K562 (cell line): ENCODE measurements around the gene CXorf65. TPM values are rescaled to one million over a fixed set of nuclear protein-coding genes. Genes with fewer than 3 reads are reported as not detected.
A peak's percentile ranks its signal among the peaks of the same experiment; 100 is the strongest.

ENCODE experiments used
- ATAC-seq: fragments of 200-7000 bp; cut with Tn5 transposase; 3 replicates; pipeline ENCODE4 v1.9.1; 2020; ENCODE audit warnings: moderate library complexity
- BruUV-seq: library from RNA; stranded (reverse); fragments of 400-500 nt; replicated peaks from 2 replicates; lab custom pipeline; 2021; lab: Mats Ljungman, UMichigan
- CTCF ChIA-PET: fragments of 300-600 bp; formaldehyde crosslinking; extraction: SDS; loops from one replicate; lab custom pipeline; 2021; ENCODE audit warnings: low intra/inter-chr PET ratio; lab: Yijun Ruan, JAX
- POLR2A ChIA-PET: fragments of 300-600, 350-650 bp; sonication (Branson Sonifier 250); formaldehyde crosslinking; extraction: SDS; loops from one replicate; lab custom pipeline; 2021; ENCODE audit warnings: antibody characterized with exemption, inconsistent platforms; lab: Yijun Ruan, JAX
- DNase-seq, 4 experiments: peaks; one replicate each; pipeline versions ENCODE4 v3.0.0 to v3.0.0-alpha.2; 2011 to 2018; ENCODE audit warnings: low spot score in 3 of 4, mixed read lengths in 3 of 4; ENCODE audit errors: extremely low read depth in 1 of 4
- FAIRE-seq: peaks from 2 replicates; lab custom pipeline; 2011; peaks lifted over from hg19 to GRCh38; lab: Jason Lieb, UNC
- H2AFZ ChIP-seq: 2 replicates; pipeline ENCODE4 v1.6.0; 2011; ENCODE audit warnings: low read depth, low read length, control low read depth, inconsistent platforms
- H3K27ac ChIP-seq: fragments of 200-600 bp; 3 replicates; pipeline ENCODE4 v1.8.0; 2011; ENCODE audit warnings: low read depth, mild to moderate bottlenecking, control low read depth, inconsistent platforms, low read length, moderate library complexity, mixed read lengths; ENCODE audit errors: extremely low read depth
- H3K27me3 ChIP-seq, 2 experiments: fragments of 300-600 bp in 1 of 2; 2 replicates in 1 of 2; 3 replicates in 1 of 2; pipeline versions ENCODE4 v1.6.0 to v1.8.0; 2011; ENCODE audit warnings: inconsistent platforms in 2 of 2, low read length in 2 of 2, mild to moderate bottlenecking in 1 of 2, mixed read lengths in 1 of 2, moderate library complexity in 1 of 2; ENCODE audit not compliant: control insufficient read depth in 2 of 2, insufficient read depth in 2 of 2
- H3K36me3 ChIP-seq: fragments of 300-600 bp; 3 replicates; pipeline ENCODE4 v1.8.0; 2011; ENCODE audit warnings: mild to moderate bottlenecking, low read length, inconsistent platforms; ENCODE audit not compliant: control insufficient read depth, insufficient read depth
- H3K4me1 ChIP-seq, 2 experiments: fragments of 200-600 bp in 1 of 2; replicated peaks in 1 of 2; 2 replicates in 1 of 2; 3 replicates in 1 of 2; pipeline versions ENCODE4 v1.5.1 to v1.8.0; 2011; ENCODE audit warnings: inconsistent platforms in 2 of 2, low read length in 2 of 2, mild to moderate bottlenecking in 1 of 2, mixed read lengths in 1 of 2, moderate library complexity in 1 of 2; ENCODE audit not compliant: control insufficient read depth in 2 of 2, insufficient read depth in 2 of 2
- H3K4me2 ChIP-seq: 2 replicates; pipeline ENCODE4 v1.6.1; 2011; ENCODE audit warnings: low read length, control low read depth, inconsistent platforms, mixed read lengths; ENCODE audit not compliant: insufficient read depth
- H3K4me3 ChIP-seq: fragments of 200-600 bp; sonication (generic), shearing (Covaris generic); 2 replicates; pipeline ENCODE4 v1.5.1; 2016; ENCODE audit warnings: control low read depth, inconsistent platforms
- H3K79me2 ChIP-seq: fragments of 200-600 bp; 3 replicates; pipeline ENCODE4 v1.8.0; 2011; ENCODE audit warnings: low read length, inconsistent platforms; ENCODE audit not compliant: control insufficient read depth, insufficient read depth
- H3K9ac ChIP-seq, 2 experiments: 2 replicates each; pipeline versions ENCODE4 v1.6.0 to v1.6.1; 2011; ENCODE audit warnings: low read depth in 2 of 2, low read length in 2 of 2, control low read depth in 1 of 2, inconsistent platforms in 1 of 2, mild to moderate bottlenecking in 1 of 2, mixed read lengths in 1 of 2; ENCODE audit not compliant: insufficient read depth in 1 of 2
- H3K9me1 ChIP-seq: one replicate; pipeline ENCODE4 v1.6.0; 2011; ENCODE audit warnings: inconsistent platforms, mild to moderate bottlenecking, low read length, moderate library complexity; ENCODE audit not compliant: control insufficient read depth, insufficient read depth
- H3K9me3 ChIP-seq: replicated peaks from 2 replicates; pipeline ENCODE4 v1.5.1; 2011; ENCODE audit warnings: low read depth, low read length, inconsistent platforms; ENCODE audit not compliant: control insufficient read depth, insufficient read depth
- H4K20me1 ChIP-seq: replicated peaks from 2 replicates; pipeline ENCODE4 v1.6.1; 2011; ENCODE audit warnings: low read length, inconsistent platforms, mixed read lengths; ENCODE audit not compliant: control insufficient read depth, insufficient read depth
- ELF4 ChIP-seq: fragments of 450-650 bp; formaldehyde crosslinking; IDR thresholded peaks from 2 replicates; pipeline ENCODE4 v1.4.0; 2022; ENCODE audit warnings: missing genetic modification characterization
- FOS ChIP-seq: IDR thresholded peaks from 3 replicates; pipeline ENCODE4 v1.6.1; 2011; ENCODE audit not compliant: insufficient read length; ENCODE audit errors: extremely low read depth
- HDAC6 ChIP-seq: IDR thresholded peaks from 2 replicates; pipeline ENCODE4 v1.6.1; 2012; ENCODE audit warnings: low read depth, mild to moderate bottlenecking, control low read depth, inconsistent platforms, low read length, moderate library complexity
- MYC ChIP-seq, 2 experiments: fragments of 250-450 bp in 1 of 2; sonication (Bioruptor Pico) in 1 of 2; IDR thresholded peaks; 2 replicates each; pipeline versions ENCODE4 v1.5.1 to v1.6.1; 2012 to 2021; ENCODE audit warnings: low read depth in 2 of 2, borderline replicate concordance in 1 of 2, improper control_type of control experiment in 1 of 2, low read length in 1 of 2, mild to moderate bottlenecking in 1 of 2, moderate library complexity in 1 of 2
- NR3C1 ChIP-seq: sonication (generic); formaldehyde crosslinking; IDR thresholded peaks from 2 replicates; pipeline ENCODE4 v1.8.1; 2022; ENCODE audit warnings: missing genetic modification reagents
- PURB ChIP-seq: sonication (generic); formaldehyde crosslinking; IDR thresholded peaks from 2 replicates; pipeline ENCODE4 v1.9.0; 2021; ENCODE audit warnings: low read depth, mild to moderate bottlenecking, missing genetic modification reagents
- TSHZ1 ChIP-seq: fragments of 250-450 bp; sonication (Bioruptor Pico); IDR thresholded peaks from 2 replicates; pipeline ENCODE4 v1.4.0; 2020; ENCODE audit warnings: mild to moderate bottlenecking, moderate library complexity
- VEZF1 ChIP-seq: fragments of 200-800 bp; sonication (Bioruptor generic); IDR thresholded peaks from 2 replicates; pipeline ENCODE4 v1.6.1; 2017; ENCODE audit warnings: missing genetic modification characterization, missing compliant biosample characterization
- XRCC3 ChIP-seq: fragments of 450-650 bp; IDR thresholded peaks from 2 replicates; pipeline ENCODE4 v1.6.1; 2017; ENCODE audit warnings: mild to moderate bottlenecking, moderate library complexity
- ZC3H11A ChIP-seq: IDR thresholded peaks from 2 replicates; pipeline ENCODE4 v1.6.1; 2012; ENCODE audit warnings: low read depth, low read length, improper control_type of control experiment
- ZFP36 ChIP-seq: fragments of 150-350 bp; IDR thresholded peaks from 2 replicates; pipeline ENCODE4 v1.6.1; 2018; ENCODE audit warnings: low read length, low read depth; ENCODE audit not compliant: partially characterized antibody
- ZNF184 ChIP-seq: sonication (generic); formaldehyde crosslinking; IDR thresholded peaks from 2 replicates; pipeline ENCODE4 v1.5.0; 2020; ENCODE audit warnings: missing genetic modification reagents
- ZNF217 ChIP-seq: sonication (generic); formaldehyde crosslinking; IDR thresholded peaks from 2 replicates; pipeline ENCODE4 v1.8.0; 2022; ENCODE audit warnings: mild to moderate bottlenecking, missing genetic modification reagents
- WGBS: fragments of 100-300 bp; shearing (Covaris generic); methylation state at CpG from one replicate; pipeline ENCODE4 v1.1.6; 2016; ENCODE audit warnings: low coverage, mixed read lengths; ENCODE audit not compliant: insufficient coverage; ENCODE audit errors: missing lambda C conversion rate; 5-methylcytosine and 5-hydroxymethylcytosine counted together
- in situ Hi-C: fragments of 300-500 bp; cut with MboI; formaldehyde crosslinking; loops from 4 replicates; pipeline ENCODE4 v1.15.0; 2018; ENCODE audit warnings: inconsistent platforms, mixed read lengths
- intact Hi-C: fragments of 100-400 bp; cut with micrococcal nuclease; formaldehyde crosslinking; loops from 2 replicates; pipeline ENCODE4 v1.14.2; 2022
- polyA plus RNA-seq, 8 experiments: library from polyadenylated mRNA; depleted of rRNA in 4 of 8; stranded (reverse) in 5 of 8; unstranded in 3 of 8; fragments of >200 nt; fragmentation: Nextera tagmentation in 2 of 8; fragmentation: Illumina TruSeq in 1 of 8; extraction: Ambion mirVana in 2 of 8; extraction: Trizol in 1 of 8; gene quantifications; 2 replicates each; pipeline versions ENCODE4 v1.2.1 to v1.2.3, GENCODE V29; 2011 to 2014; ENCODE audit warnings: inconsistent platforms in 1 of 8, missing spikeins in 1 of 8
- total RNA-seq, 7 experiments: library from RNA; depleted of rRNA in 6 of 7; stranded (reverse); fragments of >200 nt in 6 of 7; fragmentation: Illumina TruSeq in 2 of 7; extraction: Trizol in 2 of 7; gene quantifications; 2 replicates each; pipeline versions ENCODE4 v1.2.1 to v1.2.3, GENCODE V29; 2011 to 2021; ENCODE audit warnings: low replicate concordance in 1 of 7

The CXorf65 gene
- total and polyA plus RNA-seq, 9 of the 15 experiments (the other 6 are each of a cell fraction or from before 2014, with no cell fraction given), result 1.4 to 8.4 (median 2.9) TPM

GRCh38 chrX:71148278-71148663 lies 41.7 kb upstream of the CXorf65 start (continued):
- no peak for TF ChIP-seq NR3C1 (CRISPR knock-in tag)

- TF ChIP-seq HDAC6 (no peak), XRCC3 (no peak), VEZF1 (no peak), TSHZ1 (CRISPR knock-in tag) (no peak), ZFP36 (no peak), ZNF217 (CRISPR knock-in tag) (no peak), ELF4 (CRISPR knock-in tag) (no peak), MYC (IDR thresholded peaks at IDR 0.05; ENCODE audit: low read depth, low read length) (no peak), MYC (CRISPR knock-in tag; IDR thresholded peaks at IDR 0.05; ENCODE audit: borderline replicate concordance, low read depth) (no peak), ZNF184 (CRISPR knock-in tag) (no peak), PURB (no peak), ZC3H11A (no peak), FOS (no peak)
- TF ChIP-seq, all 486 proteins: peak for 0
- in situ Hi-C loops, result no loop called here
- no peaks in the 10 kb centered on the region for H3K79me2 ChIP-seq
- no peak overlapping the region for H2AFZ ChIP-seq
- peaks cover 10 to 44% of the 10 kb centered on the region in 2 experiments; a peak in 4 of 5 replicates for H3K4me1 ChIP-seq
- ATAC-seq (0 out of 3 replicates have a peak, but pooled peaks have one; percentile 6), DNase-seq (no peak), FAIRE-seq (no peak)
- no TSS peak for BruUV-seq
- POLR2A ChIA-PET, result interaction anchor here (0.5 kb wide), 1 partner anchor 104 kb away, joined by 3 read pairs; no protein-coding TSS in a partner anchor
- no peaks in the 10 kb centered on the region for H4K20me1 ChIP-seq
- H3K36me3 ChIP-seq, result peaks cover 7% of the 10 kb centered on the region; the same call in 2 of the 3 replicates
- H3K27me3 ChIP-seq, result no peaks in the 10 kb centered on the region
- peak overlapping the region in 1 of 2 experiments; percentile 58; a peak in 1 of 4 replicates for H3K9ac ChIP-seq
- no peak overlapping the region for H3K4me2 ChIP-seq
- no peak overlapping the region for H3K27ac ChIP-seq
- intact Hi-C loops, result no loop called here
- H3K9me1 ChIP-seq, result no peaks in the 10 kb centered on the region
- H3K9me3 ChIP-seq, result no peaks in the 10 kb centered on the region
- H3K4me3 ChIP-seq, result no peak overlapping the region
- WGBS, result 87% methylated on average over 13 of the region's 28 CpGs
- CTCF ChIA-PET, result no interaction called here
Measured at GRCh38 chrX:71147496-71148277, 41.1 kb upstream of the CXorf65 start.
